Thoracic aorta (tissue), 2 donors: ENCODE results near the gene TMEM239. TPM values are rescaled to one million over a fixed set of nuclear protein-coding genes. Genes with fewer than 3 reads are reported as not detected.

Experiments used
- ATAC-seq: fragments of 150-250 bp; one replicate; pipeline ENCODE4 v1.8.0; 2017; ENCODE audit warnings: low read depth; ENCODE audit not compliant: insufficient number of reproducible peaks, low FRiP score
- DNase-seq: peaks from one replicate; pipeline ENCODE4 v3.0.0-alpha.2; 2020; ENCODE audit warnings: low spot score
- H3K27ac ChIP-seq, 2 donors: fragments of 200-600 bp; sonication (generic); 1 replicate in 1 of 2; 2 replicates in 1 of 2; pipeline ENCODE4 v1.5.1; 2016; ENCODE audit warnings: mild to moderate bottlenecking in 2 of 2, moderate library complexity in 2 of 2
- H3K27me3 ChIP-seq: fragments of 200-600 bp; sonication (generic); replicated peaks from 2 replicates; pipeline ENCODE4 v1.6.0; 2016; ENCODE audit warnings: mild to moderate bottlenecking; ENCODE audit not compliant: insufficient read depth
- H3K36me3 ChIP-seq: fragments of 200-600 bp; sonication (generic); one replicate; pipeline ENCODE4 v1.5.1; 2016
- H3K4me1 ChIP-seq, 2 donors: fragments of 200-600 bp; sonication (generic); 1 replicate in 1 of 2; 2 replicates in 1 of 2; pipeline versions ENCODE4 v1.5.1 to v1.6.0; 2016; ENCODE audit warnings: low read depth in 2 of 2, mild to moderate bottlenecking in 1 of 2; ENCODE audit not compliant: control insufficient read depth in 1 of 2
- H3K4me3 ChIP-seq: fragments of 200-600 bp; sonication (generic); 2 replicates; pipeline ENCODE4 v1.5.1; 2016; ENCODE audit warnings: mild to moderate bottlenecking
- H3K9me3 ChIP-seq: fragments of 200-600 bp; sonication (generic); 2 replicates; pipeline ENCODE4 v1.5.1; 2016
- total RNA-seq, 2 donors: library from RNA; depleted of rRNA; stranded (reverse); fragments of >200 nt; gene quantifications; one replicate each; pipeline versions ENCODE4 v1.1.0 to v1.2.3, GENCODE V29; 2016
- TF ChIP-seq, protein P1 (sequence below): fragments of 200-600 bp; sonication (generic); IDR thresholded peaks from one replicate; pipeline ENCODE4 v1.5.1; 2019; ENCODE audit warnings: antibody characterized with exemption

The TMEM239 gene
- total RNA-seq, 2 donors from 2014 or later = not detected

- no peak overlapping the region for H3K4me3 ChIP-seq
- TF ChIP-seq, protein P1, sequence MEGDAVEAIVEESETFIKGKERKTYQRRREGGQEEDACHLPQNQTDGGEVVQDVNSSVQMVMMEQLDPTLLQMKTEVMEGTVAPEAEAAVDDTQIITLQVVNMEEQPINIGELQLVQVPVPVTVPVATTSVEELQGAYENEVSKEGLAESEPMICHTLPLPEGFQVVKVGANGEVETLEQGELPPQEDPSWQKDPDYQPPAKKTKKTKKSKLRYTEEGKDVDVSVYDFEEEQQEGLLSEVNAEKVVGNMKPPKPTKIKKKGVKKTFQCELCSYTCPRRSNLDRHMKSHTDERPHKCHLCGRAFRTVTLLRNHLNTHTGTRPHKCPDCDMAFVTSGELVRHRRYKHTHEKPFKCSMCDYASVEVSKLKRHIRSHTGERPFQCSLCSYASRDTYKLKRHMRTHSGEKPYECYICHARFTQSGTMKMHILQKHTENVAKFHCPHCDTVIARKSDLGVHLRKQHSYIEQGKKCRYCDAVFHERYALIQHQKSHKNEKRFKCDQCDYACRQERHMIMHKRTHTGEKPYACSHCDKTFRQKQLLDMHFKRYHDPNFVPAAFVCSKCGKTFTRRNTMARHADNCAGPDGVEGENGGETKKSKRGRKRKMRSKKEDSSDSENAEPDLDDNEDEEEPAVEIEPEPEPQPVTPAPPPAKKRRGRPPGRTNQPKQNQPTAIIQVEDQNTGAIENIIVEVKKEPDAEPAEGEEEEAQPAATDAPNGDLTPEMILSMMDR = no peak
- no peak overlapping the region for H3K27ac ChIP-seq
- H3K36me3 ChIP-seq = peaks cover 35% of the 10 kb centered on the region
- DNase-seq (no peak), ATAC-seq (no peak)
- no peaks in the 10 kb centered on the region for H3K9me3 ChIP-seq
- peaks cover 0 to 2% of the 10 kb centered on the region in 2 donors for H3K4me1 ChIP-seq
- H3K27me3 ChIP-seq = no peaks in the 10 kb centered on the region
Measured at GRCh38 chr20:2865630-2866029, 49.5 kb downstream of the TMEM239 start.

- Histone ChIP-seq H3K27ac (no peak overlapping the region), H3K36me3 (peaks cover 29% of the 10 kb centered on the region), H3K4me3 (no peak overlapping the region), H3K27me3 (no peaks in the 10 kb centered on the region), H3K4me1 (peaks cover 0 to 3% of the 10 kb centered on the region in 2 donors), H3K9me3 (no peaks in the 10 kb centered on the region)
- TF ChIP-seq, protein P1 = no peak
- DNase-seq = no peak
- ATAC-seq = no peak
Measured at GRCh38 chr20:2866236-2866635, 50.1 kb downstream of the TMEM239 start.

GRCh38 chr20:2867081-2867864, 51.1 kb downstream of the TMEM239 start:
- peaks cover 3 to 9% of the 10 kb centered on the region in 2 donors for H3K4me1 ChIP-seq
- H3K36me3 ChIP-seq = peaks cover 26% of the 10 kb centered on the region
- no peak overlapping the region for H3K4me3 ChIP-seq
- TF ChIP-seq, protein P1 = no peak
- H3K27ac ChIP-seq = no peak overlapping the region
- H3K27me3 ChIP-seq = no peaks in the 10 kb centered on the region
- DNase-seq (no peak), ATAC-seq (no peak)
- no peaks in the 10 kb centered on the region for H3K9me3 ChIP-seq

Other genes with a start within 250 kb of the TMEM239 start
- 100 to 1,000 TPM in 1 of 2 donors, 10 to 100 TPM in 1; 46.2 to 125 TPM for gene NOP56, start 163.7 kb upstream of the TMEM239 start, total RNA-seq
- 10 to 100 TPM; 94.5 to 95.3 TPM for gene IDH3B, start 152.1 kb upstream of the TMEM239 start, total RNA-seq
- gene EBF4, start 123.6 kb upstream of the TMEM239 start, total RNA-seq = 10 to 100 TPM; 14.1 to 16.6 TPM
- gene CPXM1, start 15.7 kb upstream of the TMEM239 start, total RNA-seq = not detected
- not detected for gene C20orf141, start 1.4 kb upstream of the TMEM239 start, total RNA-seq
- 10 to 100 TPM; 40.6 to 44.3 TPM for gene PCED1A, start 24.3 kb downstream of the TMEM239 start, total RNA-seq
- 10 to 100 TPM; 21.8 to 24.2 TPM for gene VPS16, start 24.4 kb downstream of the TMEM239 start, total RNA-seq
- 10 to 100 TPM; 36.7 to 42.7 TPM for gene PTPRA, start 57.1 kb downstream of the TMEM239 start, total RNA-seq
- not detected for gene GNRH2, start 227.3 kb downstream of the TMEM239 start, total RNA-seq
- gene MRPS26, start 229.7 kb downstream of the TMEM239 start, total RNA-seq = 10 to 100 TPM; 40.6 to 46.6 TPM